HCT116 (cell line): ENCODE measurements around the gene KPNA4. TPM values are rescaled to one million over a fixed set of nuclear protein-coding genes. Genes with fewer than 3 reads are reported as not detected.
A peak's percentile ranks its signal among the peaks of the same experiment; 100 is the strongest.

Experiments used
- ATAC-seq: fragments of 200-7000 bp; cut with Tn5 transposase; 2 replicates; pipeline ENCODE4 v1.9.1; 2020; ENCODE audit warnings: mild to moderate bottlenecking, moderate library complexity
- BruUV-seq: library from RNA; stranded (reverse); fragments of 400-500 nt; replicated peaks from 2 replicates; lab custom pipeline; 2021; lab: Mats Ljungman, UMichigan
- CTCF ChIA-PET: fragments of 300-600 bp; sonication (Branson Sonifier 250); formaldehyde crosslinking; loops from one replicate; lab custom pipeline; 2021; ENCODE audit warnings: antibody characterized with exemption; lab: Charles Lee
- POLR2A ChIA-PET: fragments of 300-600, 350-600 bp; sonication (Branson Sonifier 250); formaldehyde crosslinking; loops from one replicate; lab custom pipeline; 2021; ENCODE audit warnings: antibody characterized with exemption; lab: Charles Lee
- RAD21 ChIA-PET, 2 experiments: fragments of 300-600 bp; sonication (Branson Sonifier 250); formaldehyde crosslinking; loops; one replicate each; lab custom pipeline; 2023; ENCODE audit warnings: low total read pairs in 2 of 2; ENCODE audit not compliant: uncharacterized antibody in 2 of 2, unreplicated experiment in 2 of 2, low non-redundant PET in 1 of 2; lab: Charles Lee
- DNase-seq: peaks from one replicate; pipeline ENCODE4 v3.0.0-alpha.2; 2010; ENCODE audit warnings: low read depth, low spot score
- H2AFZ ChIP-seq: fragments of 200-600 bp; shearing (Covaris generic), sonication (generic); 2 replicates; pipeline ENCODE4 v1.6.1; 2017; ENCODE audit warnings: low read depth, mixed run types, mixed read lengths, antibody characterized with exemption, low read length; ENCODE audit not compliant: poor library complexity, severe bottlenecking
- H3K27ac ChIP-seq: 2 replicates; pipeline ENCODE4 v1.5.1; 2012; ENCODE audit warnings: low read depth, low read length
- H3K27me3 ChIP-seq: fragments of 200-600 bp; sonication (generic); 2 replicates; pipeline ENCODE4 v1.6.1; 2016; ENCODE audit warnings: mixed run types, low read length, mixed read lengths; ENCODE audit not compliant: insufficient read depth
- H3K36me3 ChIP-seq, 2 experiments: fragments of 200-500 bp in 1 of 2; fragments of 200-600 bp in 1 of 2; sonication (Bioruptor generic) in 1 of 2; sonication (generic) in 1 of 2; 2 replicates each; pipeline versions ENCODE4 v1.5.1 to v1.6.1; 2014 to 2016; ENCODE audit warnings: low read length in 2 of 2, inconsistent platforms in 1 of 2, mixed read lengths in 1 of 2, mixed run types in 1 of 2; ENCODE audit not compliant: insufficient read depth in 2 of 2, control insufficient read depth in 1 of 2
- H3K4me1 ChIP-seq, 2 experiments: fragments of 200-600 bp in 1 of 2; sonication (generic) in 1 of 2; 2 replicates each; pipeline versions ENCODE4 v1.5.1 to v1.6.1; 2012 to 2017; ENCODE audit warnings: low read length in 2 of 2, inconsistent platforms in 1 of 2, mild to moderate bottlenecking in 1 of 2, mixed read lengths in 1 of 2, mixed run types in 1 of 2, moderate library complexity in 1 of 2; ENCODE audit not compliant: insufficient read depth in 2 of 2, control insufficient read depth in 1 of 2
- H3K4me2 ChIP-seq: fragments of 200-600 bp; sonication (generic); 2 replicates; pipeline ENCODE4 v1.6.1; 2017; ENCODE audit warnings: mixed run types, low read length, mixed read lengths
- H3K4me3 ChIP-seq, 2 experiments: fragments of 200-600 bp in 1 of 2; sonication (generic) in 1 of 2; replicated peaks in 1 of 2; 2 replicates each; pipeline ENCODE4 v1.5.1; 2011 to 2016; ENCODE audit warnings: low read length in 2 of 2, control low read depth in 1 of 2, low read depth in 1 of 2, mild to moderate bottlenecking in 1 of 2, mixed read lengths in 1 of 2, mixed run types in 1 of 2
- H3K79me2 ChIP-seq: fragments of 200-600 bp; sonication (generic); 2 replicates; pipeline ENCODE4 v1.6.1; 2017; ENCODE audit warnings: mild to moderate bottlenecking, mixed run types, low read length, moderate library complexity, mixed read lengths; ENCODE audit not compliant: insufficient read depth
- H3K9ac ChIP-seq: fragments of 200-600 bp; sonication (generic); 2 replicates; pipeline ENCODE4 v1.6.1; 2016; ENCODE audit warnings: low read length, mixed read lengths
- H3K9me2 ChIP-seq: fragments of 200-600 bp; sonication (generic), shearing (Covaris generic); 2 replicates; pipeline ENCODE4 v1.6.1; 2017; ENCODE audit warnings: mixed run types, mild to moderate bottlenecking, moderate library complexity; ENCODE audit not compliant: insufficient read depth
- H3K9me3 ChIP-seq, 2 experiments: fragments of 200-500 bp in 1 of 2; fragments of 200-600 bp in 1 of 2; sonication (Bioruptor generic) in 1 of 2; sonication (generic) in 1 of 2; 2 replicates each; pipeline ENCODE4 v1.6.1; 2014 to 2017; ENCODE audit warnings: low read length in 2 of 2, mixed read lengths in 2 of 2, inconsistent platforms in 1 of 2, low read depth in 1 of 2, mild to moderate bottlenecking in 1 of 2, mixed run types in 1 of 2, moderate library complexity in 1 of 2; ENCODE audit not compliant: control insufficient read depth in 1 of 2, insufficient read depth in 1 of 2
- H4K20me1 ChIP-seq: fragments of 200-600 bp; sonication (generic), shearing (Covaris generic); 2 replicates; pipeline ENCODE4 v1.6.1; 2017; ENCODE audit warnings: mixed run types, mild to moderate bottlenecking, moderate library complexity; ENCODE audit not compliant: insufficient read depth
- ATF3 ChIP-seq: IDR thresholded peaks from 2 replicates; pipeline ENCODE4 v1.6.1; 2012
- CEBPB ChIP-seq: IDR thresholded peaks from 2 replicates; pipeline ENCODE4 v1.6.1; 2012; ENCODE audit warnings: low read depth
- CTCF ChIP-seq, 3 experiments: fragments of 200-600 bp in 1 of 3; sonication (generic) in 1 of 3; IDR thresholded peaks in 2 of 3; conservative IDR thresholded peaks in 1 of 3; 2 replicates each; pipeline ENCODE4 v1.5.1; 2012 to 2017; ENCODE audit warnings: low read depth in 2 of 3, low read length in 2 of 3, antibody characterized with exemption in 1 of 3, borderline replicate concordance in 1 of 3, control low read depth in 1 of 3, mild to moderate bottlenecking in 1 of 3, mixed read lengths in 1 of 3, mixed run types in 1 of 3, moderate library complexity in 1 of 3; ENCODE audit not compliant: insufficient read depth in 1 of 3
- EGR1 ChIP-seq: IDR thresholded peaks from 2 replicates; pipeline ENCODE4 v1.6.1; 2012; ENCODE audit warnings: low read depth
- ELF1 ChIP-seq: IDR thresholded peaks from 2 replicates; pipeline ENCODE4 v1.6.1; 2012; ENCODE audit warnings: low read depth, borderline replicate concordance
- EZH2 ChIP-seq: fragments of 200-600 bp; sonication (generic); IDR thresholded peaks from 2 replicates; pipeline ENCODE4 v1.6.1; 2017; ENCODE audit warnings: antibody characterized with exemption, mixed run types
- EZH2phosphoT487 ChIP-seq: fragments of 200-600 bp; IDR thresholded peaks from 2 replicates; pipeline ENCODE4 v1.6.1; 2018; ENCODE audit warnings: antibody characterized with exemption, borderline replicate concordance
- JUND ChIP-seq: IDR thresholded peaks from 2 replicates; pipeline ENCODE4 v1.6.1; 2012
- MAX ChIP-seq: IDR thresholded peaks from 2 replicates; pipeline ENCODE4 v1.6.1; 2012
- POLR2A ChIP-seq: IDR thresholded peaks from 2 replicates; pipeline ENCODE4 v1.7.0; 2011; ENCODE audit warnings: borderline replicate concordance; ENCODE audit not compliant: insufficient read depth, insufficient read length; ENCODE audit errors: extremely low read depth
- POLR2AphosphoS5 ChIP-seq: IDR thresholded peaks from 2 replicates; pipeline ENCODE4 v1.6.1; 2011; ENCODE audit warnings: mild to moderate bottlenecking, low read depth, low read length, moderate library complexity
- RAD21 ChIP-seq: IDR thresholded peaks from 2 replicates; pipeline ENCODE4 v1.6.1; 2012; ENCODE audit warnings: low read depth, mild to moderate bottlenecking
- REST ChIP-seq: IDR thresholded peaks from 2 replicates; pipeline ENCODE4 v1.6.1; 2012; ENCODE audit warnings: low read depth
- SRF ChIP-seq: IDR thresholded peaks from 2 replicates; pipeline ENCODE4 v1.6.1; 2012; ENCODE audit warnings: low read depth
- TCF7L2 ChIP-seq: IDR thresholded peaks from 2 replicates; pipeline ENCODE4 v1.7.0; 2011; ENCODE audit warnings: borderline replicate concordance, inconsistent platforms; ENCODE audit not compliant: insufficient read depth, insufficient read length; ENCODE audit errors: extremely low read depth
- ZBTB33 ChIP-seq: IDR thresholded peaks from 2 replicates; pipeline ENCODE4 v1.6.1; 2011; ENCODE audit warnings: mild to moderate bottlenecking, low read length, moderate library complexity; ENCODE audit not compliant: insufficient replicate concordance; ENCODE audit errors: extremely low read depth
- ZNF274 ChIP-seq: fragments of 200-500 bp; sonication (Bioruptor generic); IDR thresholded peaks from 2 replicates; pipeline ENCODE4 v1.6.1; 2014; ENCODE audit warnings: mild to moderate bottlenecking, low read depth, low read length, inconsistent platforms
- intact Hi-C: fragments of 100-400 bp; cut with micrococcal nuclease; formaldehyde crosslinking; loops from 2 replicates; pipeline ENCODE4 v1.10.0; 2022
- total RNA-seq: library from RNA; stranded (reverse); gene quantifications from one replicate; pipeline ENCODE4 v1.2.1, GENCODE V29; 2021; ENCODE audit not compliant: unreplicated experiment

The KPNA4 gene
- total RNA-seq, 1 experiment from 2014 or later: 43.1 TPM

GRCh38 chr3:160577556-160578195 lies 12.3 kb upstream of the KPNA4 start:
- POLR2A ChIA-PET: no interaction called here
- Histone ChIP-seq H3K4me3 (no peak overlapping the region), H3K27ac (no peak overlapping the region), H3K36me3 (no peaks in the 10 kb centered on the region), H3K79me2 (no peaks in the 10 kb centered on the region), H3K9me3 (no peaks in the 10 kb centered on the region), H2AFZ (peak overlapping the region; percentile 81), H4K20me1 (no peaks in the 10 kb centered on the region), H3K4me2 (no peak overlapping the region), H3K9ac (no peak overlapping the region), H3K27me3 (no peaks in the 10 kb centered on the region), H3K9me2 (no peaks in the 10 kb centered on the region), H3K4me1 (no peaks in the 10 kb centered on the region)
- RAD21 ChIA-PET: no interaction called here
- intact Hi-C loops: loop anchor here (1.0 to 10.0 kb wide), 3 partner anchors 365 to 847 kb away; partner anchors contain the start of gene NMD3
- peak; percentile 91 for ATAC-seq
- CTCF ChIA-PET: interaction anchor here (0.7 kb wide), 1 partner anchor 9 kb away, joined by 3 read pairs; no protein-coding TSS in a partner anchor
- DNase-seq: peak; percentile 23
- BruUV-seq: no TSS peak
- no peak for TF ChIP-seq ZBTB33
- TF ChIP-seq JUND: no peak
- no peak for TF ChIP-seq EZH2
- peak; percentile 44 to 61 (median 60); a peak in 5 of 6 replicates for TF ChIP-seq CTCF (IDR thresholded peaks at IDR 0.05 in 2 of 3, conservative IDR thresholded peaks at IDR 0.05 in 1 of 3; ENCODE audit: borderline replicate concordance in 1 of 3, insufficient read depth in 1 of 3, low read depth in 2 of 3, low read length in 2 of 3)
- TF ChIP-seq EZH2phosphoT487: no peak
- TF ChIP-seq TCF7L2: no peak
- no peak for TF ChIP-seq POLR2AphosphoS5
- no peak for TF ChIP-seq ZNF274
- no peak for TF ChIP-seq SRF
- no peak for TF ChIP-seq ATF3
- no peak for TF ChIP-seq REST
- no peak for TF ChIP-seq CEBPB
- TF ChIP-seq EGR1: no peak
- peak; percentile 79 for TF ChIP-seq RAD21
- TF ChIP-seq POLR2A: no peak
- no peak for TF ChIP-seq ELF1
- TF ChIP-seq MAX: no peak
